DOHH2 (cell line): ENCODE measurements around the gene TIE1.

Experiments
- H3F3A ChIP-seq: fragments of 200-600 bp; sonication (generic), shearing (Covaris generic); 2 replicates; pipeline ENCODE4 v1.6.0; 2016; ENCODE audit warnings: antibody characterized with exemption, mild to moderate bottlenecking; ENCODE audit not compliant: control insufficient read depth, insufficient read depth
- H3K27ac ChIP-seq: fragments of 200-600 bp; sonication (generic); 2 replicates; pipeline ENCODE4 v1.5.1; 2014; ENCODE audit warnings: low read depth, mild to moderate bottlenecking, low read length, moderate library complexity
- H3K27me3 ChIP-seq: fragments of 200-600 bp; sonication (generic); 2 replicates; pipeline ENCODE4 v1.6.1; 2014; ENCODE audit warnings: mild to moderate bottlenecking, low read length, mixed read lengths; ENCODE audit not compliant: control insufficient read depth
- H3K36me3 ChIP-seq: fragments of 200-600 bp; sonication (generic); 2 replicates; pipeline ENCODE4 v1.6.1; 2014; ENCODE audit warnings: mild to moderate bottlenecking, low read length, moderate library complexity, mixed read lengths; ENCODE audit not compliant: control insufficient read depth
- H3K4me1 ChIP-seq: fragments of 200-600 bp; sonication (generic); 2 replicates; pipeline ENCODE4 v1.6.1; 2014; ENCODE audit warnings: mild to moderate bottlenecking, low read length, mixed read lengths; ENCODE audit not compliant: control insufficient read depth
- H3K4me2 ChIP-seq: fragments of 200-600 bp; sonication (generic); 2 replicates; pipeline ENCODE4 v1.6.0; 2014; ENCODE audit warnings: mild to moderate bottlenecking, low read length, moderate library complexity
- H3K4me3 ChIP-seq: fragments of 200-600 bp; sonication (generic); 2 replicates; pipeline ENCODE4 v1.5.1; 2014; ENCODE audit warnings: mild to moderate bottlenecking, low read length, mixed read lengths
- H3K79me2 ChIP-seq: fragments of 200-600 bp; sonication (generic); 2 replicates; pipeline ENCODE4 v1.6.1; 2014; ENCODE audit warnings: mild to moderate bottlenecking, low read length, mixed read lengths; ENCODE audit not compliant: control insufficient read depth
- H3K9me2 ChIP-seq: fragments of 200-600 bp; sonication (generic); replicated peaks from 2 replicates; pipeline ENCODE4 v1.6.1; 2014; ENCODE audit warnings: mild to moderate bottlenecking, low read length, mixed read lengths; ENCODE audit not compliant: control insufficient read depth
- H3K9me3 ChIP-seq: fragments of 200-600 bp; sonication (generic); 2 replicates; pipeline ENCODE4 v1.6.1; 2014; ENCODE audit warnings: antibody characterized with exemption, low read length, mixed read lengths; ENCODE audit not compliant: control insufficient read depth, insufficient read depth
- H4K20me1 ChIP-seq: fragments of 200-600 bp; sonication (generic); 2 replicates; pipeline ENCODE4 v1.6.0; 2014; ENCODE audit warnings: low read depth, mild to moderate bottlenecking, antibody characterized with exemption, low read length, moderate library complexity; ENCODE audit not compliant: control insufficient read depth, insufficient read depth
- EZH2phosphoT487 ChIP-seq: fragments of 200-600 bp; sonication (generic); IDR thresholded peaks from 2 replicates; pipeline ENCODE4 v1.6.1; 2017; ENCODE audit warnings: borderline replicate concordance, mild to moderate bottlenecking, antibody characterized with exemption, low read length, moderate library complexity, mixed read lengths
- TF ChIP-seq, protein P1 (sequence below): fragments of 200-600 bp; sonication (generic); IDR thresholded peaks from one replicate; pipeline ENCODE4 v1.5.1; 2014; ENCODE audit warnings: antibody characterized with exemption, mild to moderate bottlenecking, low read depth, low read length; ENCODE audit not compliant: poor library complexity, severe bottlenecking

Gene TIE1

DNA sequence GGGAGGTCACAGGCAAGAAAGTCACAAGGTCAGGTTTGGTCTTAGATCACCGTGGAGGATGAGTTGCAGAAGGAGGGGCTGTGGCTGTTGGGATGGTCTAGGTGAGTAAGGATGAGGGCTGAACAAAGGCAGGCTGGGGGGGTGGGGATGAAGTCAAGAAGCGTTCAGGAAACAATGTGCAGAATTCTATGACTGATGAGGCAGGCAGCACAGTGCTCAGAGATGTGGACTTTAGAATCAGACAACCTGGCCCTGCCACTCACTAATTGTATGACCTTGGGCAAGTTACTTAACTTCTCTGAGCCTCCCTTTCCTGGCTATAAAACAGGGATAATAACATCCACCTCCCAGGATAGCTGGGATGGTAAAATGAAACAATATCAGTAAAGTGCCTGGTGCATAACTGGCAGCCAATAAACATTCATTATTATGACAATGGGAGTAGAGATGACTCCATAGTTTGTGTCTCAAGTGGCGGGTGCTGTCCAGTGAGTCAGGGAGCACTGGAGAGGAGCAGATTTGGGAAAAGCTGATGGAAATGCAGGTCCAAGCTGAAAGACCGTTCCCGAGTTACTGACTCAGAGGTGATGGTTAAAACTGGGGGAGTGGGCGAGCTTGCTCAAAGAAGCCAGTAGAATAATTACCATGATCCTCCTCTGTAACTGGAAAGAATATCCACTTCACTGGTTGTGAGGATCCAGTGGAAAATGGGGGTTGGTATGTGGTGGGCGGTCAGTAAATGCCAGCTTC is 2.1 kb downstream of the TIE1 start:
- no peaks in the 10 kb centered on the region for H3K9me3 ChIP-seq
- no peak overlapping the region for H3K4me2 ChIP-seq
- H3F3A ChIP-seq, result no peaks in the 10 kb centered on the region
- TF ChIP-seq EZH2phosphoT487, result no peak
- TF ChIP-seq, protein P1, sequence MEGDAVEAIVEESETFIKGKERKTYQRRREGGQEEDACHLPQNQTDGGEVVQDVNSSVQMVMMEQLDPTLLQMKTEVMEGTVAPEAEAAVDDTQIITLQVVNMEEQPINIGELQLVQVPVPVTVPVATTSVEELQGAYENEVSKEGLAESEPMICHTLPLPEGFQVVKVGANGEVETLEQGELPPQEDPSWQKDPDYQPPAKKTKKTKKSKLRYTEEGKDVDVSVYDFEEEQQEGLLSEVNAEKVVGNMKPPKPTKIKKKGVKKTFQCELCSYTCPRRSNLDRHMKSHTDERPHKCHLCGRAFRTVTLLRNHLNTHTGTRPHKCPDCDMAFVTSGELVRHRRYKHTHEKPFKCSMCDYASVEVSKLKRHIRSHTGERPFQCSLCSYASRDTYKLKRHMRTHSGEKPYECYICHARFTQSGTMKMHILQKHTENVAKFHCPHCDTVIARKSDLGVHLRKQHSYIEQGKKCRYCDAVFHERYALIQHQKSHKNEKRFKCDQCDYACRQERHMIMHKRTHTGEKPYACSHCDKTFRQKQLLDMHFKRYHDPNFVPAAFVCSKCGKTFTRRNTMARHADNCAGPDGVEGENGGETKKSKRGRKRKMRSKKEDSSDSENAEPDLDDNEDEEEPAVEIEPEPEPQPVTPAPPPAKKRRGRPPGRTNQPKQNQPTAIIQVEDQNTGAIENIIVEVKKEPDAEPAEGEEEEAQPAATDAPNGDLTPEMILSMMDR, result no peak
- H3K4me1 ChIP-seq, result peaks cover 5% of the 10 kb centered on the region; the same call in 1 of the 2 replicates
- no peak overlapping the region for H3K4me3 ChIP-seq
- no peaks in the 10 kb centered on the region for H3K9me2 ChIP-seq
- H4K20me1 ChIP-seq, result no peaks in the 10 kb centered on the region
- 0 out of 2 replicates have a peak, but pooled peaks cover 3% of the 10 kb centered on the region for H3K27me3 ChIP-seq
- no peaks in the 10 kb centered on the region for H3K36me3 ChIP-seq
- no peak overlapping the region for H3K27ac ChIP-seq
- H3K79me2 ChIP-seq, result no peaks in the 10 kb centered on the region

GRCh38 chr1:43303471-43304313 is 2.9 kb downstream of the TIE1 start:
- Histone ChIP-seq H3K36me3 (no peaks in the 10 kb centered on the region), H3K27me3 (0 out of 2 replicates have a peak, but pooled peaks cover 3% of the 10 kb centered on the region), H3K9me3 (no peaks in the 10 kb centered on the region), H3K4me1 (peaks cover 5% of the 10 kb centered on the region; the same call in 1 of the 2 replicates), H4K20me1 (no peaks in the 10 kb centered on the region), H3K4me3 (no peak overlapping the region), H3K27ac (no peak overlapping the region), H3K9me2 (no peaks in the 10 kb centered on the region), H3F3A (no peaks in the 10 kb centered on the region), H3K79me2 (no peaks in the 10 kb centered on the region), H3K4me2 (no peak overlapping the region)
- TF ChIP-seq, protein P1, result no peak

DNA sequence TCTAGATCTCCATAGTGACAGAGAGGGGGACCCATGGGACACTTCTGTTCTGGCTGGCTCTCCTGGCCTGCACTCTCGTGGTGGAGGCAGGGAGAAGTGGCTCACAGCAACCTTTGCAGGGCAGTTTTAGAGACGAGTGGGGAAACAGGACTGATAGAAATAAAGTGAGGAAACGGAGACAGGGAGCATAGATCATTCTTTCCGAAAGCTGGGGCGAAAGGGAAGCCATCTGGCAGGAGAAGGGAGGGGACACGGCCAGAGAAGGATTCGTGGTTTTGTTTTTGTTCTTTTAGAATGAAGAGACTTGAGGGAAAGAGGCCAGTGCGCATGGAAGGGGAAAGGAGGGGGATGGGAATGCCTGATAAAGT is 3.5 kb downstream of the TIE1 start:
- Histone ChIP-seq H4K20me1 (no peaks in the 10 kb centered on the region), H3K4me2 (no peak overlapping the region), H3F3A (no peaks in the 10 kb centered on the region), H3K9me3 (no peaks in the 10 kb centered on the region), H3K4me1 (peaks cover 5% of the 10 kb centered on the region; the same call in 1 of the 2 replicates), H3K27ac (no peak overlapping the region), H3K4me3 (no peak overlapping the region), H3K27me3 (0 out of 2 replicates have a peak, but pooled peaks cover 3% of the 10 kb centered on the region), H3K9me2 (no peaks in the 10 kb centered on the region), H3K79me2 (no peaks in the 10 kb centered on the region), H3K36me3 (no peaks in the 10 kb centered on the region)
- no peak for TF ChIP-seq EZH2phosphoT487
- TF ChIP-seq, protein P1, result no peak
